ENCODE data around the gene DCAF11. TPM values are rescaled to one million over a fixed set of nuclear protein-coding genes. Genes with fewer than 3 reads are reported as not detected.

The DCAF11 gene
- total and polyA plus RNA-seq, 2 of the 13 experiments (the other 11 are each of a cell fraction or from before 2014, with no cell fraction given) = 150 to 257 TPM

- TF ChIP-seq ZNF773 (CRISPR knock-in tag; IDR thresholded peaks at IDR 0.05; ENCODE audit: borderline replicate concordance) (peak; percentile 96), ZNF253 (CRISPR knock-in tag; IDR thresholded peaks at IDR 0.05; ENCODE audit: borderline replicate concordance) (0 out of 2 replicates have a peak, but pooled peaks have one; percentile 41), E2F1 (CRISPR knock-in tag; IDR thresholded peaks at IDR 0.05) (no peak), ZNF709 (CRISPR knock-in tag; IDR thresholded peaks at IDR 0.05) (no peak), ZNF670 (CRISPR knock-in tag; IDR thresholded peaks at IDR 0.05; ENCODE audit: borderline replicate concordance) (no peak), ZNF12 (CRISPR knock-in tag; IDR thresholded peaks at IDR 0.05) (peak; percentile 49; the same call in 1 of the 2 replicates), SMAD9 (CRISPR knock-in tag; IDR thresholded peaks at IDR 0.05) (no peak; the same call in 1 of the 2 replicates), ZNF891 (CRISPR knock-in tag; IDR thresholded peaks at IDR 0.05) (peak; percentile 81; the same call in 1 of the 2 replicates), ZNF800 (CRISPR knock-in tag; IDR thresholded peaks at IDR 0.05) (peak; percentile 97), MAFG (CRISPR knock-in tag; IDR thresholded peaks at IDR 0.05) (no peak), FOXP4 (CRISPR knock-in tag; IDR thresholded peaks at IDR 0.05) (peak; percentile 50), ISX (CRISPR knock-in tag; conservative IDR thresholded peaks at IDR 0.05) (peak; percentile 28; the same call in 1 of the 2 replicates), PAXIP1 (CRISPR knock-in tag; conservative IDR thresholded peaks at IDR 0.05) (0 out of 2 replicates have a peak, but pooled peaks have one; percentile 15), ZNF556 (CRISPR knock-in tag; IDR thresholded peaks at IDR 0.05; ENCODE audit: borderline replicate concordance) (no peak), YEATS2 (CRISPR knock-in tag; IDR thresholded peaks at IDR 0.05; ENCODE audit: borderline replicate concordance) (peak; percentile 20; the same call in 1 of the 2 replicates), EEA1 (CRISPR knock-in tag; IDR thresholded peaks at IDR 0.05; ENCODE audit: borderline replicate concordance) (no peak; the same call in 1 of the 2 replicates), KMT2A (CRISPR knock-in tag; IDR thresholded peaks at IDR 0.05) (peak; percentile 79), NFYB (CRISPR knock-in tag; IDR thresholded peaks at IDR 0.05) (0 out of 2 replicates have a peak, but pooled peaks have one; percentile 43), SP2 (CRISPR knock-in tag; IDR thresholded peaks at IDR 0.05) (no peak), AKAP8 (CRISPR knock-in tag; IDR thresholded peaks at IDR 0.05) (peak; percentile 64; the same call in 1 of the 2 replicates)
Observed at GRCh38 chr14:24080888-24081738, 33.5 kb upstream of the DCAF11 start (continued).
